OCI-LY7 (cell line): Measurements from ENCODE around the gene DHRS12. TPM values are rescaled to one million over a fixed set of nuclear protein-coding genes. Genes with fewer than 3 reads are reported as not detected.

Experiments
- BruUV-seq: library from RNA; stranded (reverse); fragments of 400-500 nt; replicated peaks from 2 replicates; lab custom pipeline; 2021; lab: Mats Ljungman, UMichigan
- CTCF ChIA-PET: fragments of 300-600 bp; sonication (Branson Sonifier 250); formaldehyde crosslinking; loops from one replicate; lab custom pipeline; 2022; ENCODE audit warnings: antibody characterized with exemption; ENCODE audit not compliant: unreplicated experiment; lab: Charles Lee
- POLR2A ChIA-PET: fragments of 300-600 bp; sonication (Branson Sonifier 250); formaldehyde crosslinking; loops from one replicate; lab custom pipeline; 2022; ENCODE audit warnings: antibody characterized with exemption; lab: Charles Lee
- DNase-seq: peaks from one replicate; pipeline ENCODE4 v3.0.0-alpha.2; 2015; ENCODE audit warnings: low spot score
- H2AFZ ChIP-seq: fragments of 200-600 bp; sonication (generic), shearing (Covaris generic); 2 replicates; pipeline ENCODE4 v1.6.1; 2014; ENCODE audit warnings: mild to moderate bottlenecking, antibody characterized with exemption, low read length, moderate library complexity
- H3K27ac ChIP-seq: fragments of 200-600 bp; sonication (generic); 2 replicates; pipeline ENCODE4 v1.5.1; 2014; ENCODE audit warnings: mixed run types, low read depth, mild to moderate bottlenecking, moderate library complexity, low read length, inconsistent platforms; ENCODE audit not compliant: poor library complexity, severe bottlenecking
- H3K36me3 ChIP-seq: fragments of 200-600 bp; sonication (generic); 2 replicates; pipeline ENCODE4 v1.6.1; 2014; ENCODE audit warnings: mild to moderate bottlenecking, antibody characterized with exemption, low read length, moderate library complexity, mixed read lengths; ENCODE audit not compliant: insufficient read depth
- H3K4me1 ChIP-seq: fragments of 200-600 bp; sonication (generic); 2 replicates; pipeline ENCODE4 v1.5.1; 2014; ENCODE audit warnings: mild to moderate bottlenecking, low read length; ENCODE audit not compliant: insufficient read depth, poor library complexity, severe bottlenecking
- H3K4me2 ChIP-seq: fragments of 200-600 bp; sonication (generic); 2 replicates; pipeline ENCODE4 v1.6.1; 2014; ENCODE audit warnings: mild to moderate bottlenecking, low read length
- H3K4me3 ChIP-seq: fragments of 200-600 bp; sonication (generic); 2 replicates; pipeline ENCODE4 v1.5.1; 2014; ENCODE audit warnings: mild to moderate bottlenecking, low read depth, low read length; ENCODE audit not compliant: poor library complexity, severe bottlenecking
- H3K79me2 ChIP-seq: fragments of 200-600 bp; sonication (generic); 2 replicates; pipeline ENCODE4 v1.6.1; 2016; ENCODE audit warnings: low read depth, mild to moderate bottlenecking, low read length, moderate library complexity, mixed read lengths; ENCODE audit not compliant: insufficient read depth
- H3K9me2 ChIP-seq: fragments of 200-600 bp; sonication (generic); 2 replicates; pipeline ENCODE4 v1.6.1; 2016; ENCODE audit warnings: mild to moderate bottlenecking, low read length, mixed read lengths; ENCODE audit not compliant: insufficient read depth
- H3K9me3 ChIP-seq: fragments of 200-600 bp; sonication (generic); 2 replicates; pipeline ENCODE4 v1.6.1; 2014; ENCODE audit warnings: mild to moderate bottlenecking, mixed run types, low read length, mixed read lengths
- H4K20me1 ChIP-seq: fragments of 200-600 bp; sonication (generic); 2 replicates; pipeline ENCODE4 v1.6.1; 2014; ENCODE audit warnings: mild to moderate bottlenecking, antibody characterized with exemption, low read length, moderate library complexity, mixed read lengths; ENCODE audit not compliant: insufficient read depth
- CTCF ChIP-seq: fragments of 200-600 bp; sonication (generic); conservative IDR thresholded peaks from 2 replicates; pipeline ENCODE4 v1.5.1; 2014; ENCODE audit warnings: mild to moderate bottlenecking, antibody characterized with exemption, low read length, moderate library complexity, mixed read lengths
- EZH2phosphoT487 ChIP-seq: fragments of 200-600 bp; sonication (generic); IDR thresholded peaks from 2 replicates; pipeline ENCODE4 v1.6.1; 2018; ENCODE audit warnings: low read depth, borderline replicate concordance, mild to moderate bottlenecking, mixed run types, antibody characterized with exemption, low read length, moderate library complexity, mixed read lengths
- intact Hi-C: fragments of 100-400 bp; cut with micrococcal nuclease; formaldehyde crosslinking; loops from one replicate; pipeline ENCODE4 v1.10.0; 2022; ENCODE audit not compliant: unreplicated experiment
- total RNA-seq, 2 experiments: library from RNA; depleted of rRNA in 1 of 2; stranded (reverse); fragments of >200 nt in 1 of 2; shearing (Covaris generic) in 1 of 2; gene quantifications; 2 replicates each; pipeline ENCODE4 v1.2.3, GENCODE V29; 2014 to 2022

The DHRS12 gene
- total RNA-seq, 2 experiments from 2014 or later = 3.5 to 11.9 TPM

- no peak overlapping the region for H3K4me3 ChIP-seq
- DNase-seq = no peak
- no peaks in the 10 kb centered on the region for H3K9me3 ChIP-seq
- POLR2A ChIA-PET = interaction anchor here (0.6 to 2.0 kb wide), 2 partner anchors 33 to 235 kb away, joined by 3 to 4 read pairs; no protein-coding TSS in a partner anchor
- H3K4me1 ChIP-seq = peaks cover 3% of the 10 kb centered on the region
- H4K20me1 ChIP-seq = no peaks in the 10 kb centered on the region
- no peak overlapping the region for H3K4me2 ChIP-seq
- no peaks in the 10 kb centered on the region for H3K36me3 ChIP-seq
- TF ChIP-seq CTCF (no peak), EZH2phosphoT487 (no peak)
- H3K27ac ChIP-seq = no peak overlapping the region
- H3K79me2 ChIP-seq = no peaks in the 10 kb centered on the region
- CTCF ChIA-PET = interaction anchor here (1.0 kb wide), 1 partner anchor 23 kb away, joined by 3 read pairs; no protein-coding TSS in a partner anchor
- H3K9me2 ChIP-seq = no peaks in the 10 kb centered on the region
- no TSS peak for BruUV-seq
- H2AFZ ChIP-seq = 0 out of 2 replicates have a peak overlapping the region, but pooled peaks have one; percentile 6
- intact Hi-C loops = loop anchor here (1.0 kb wide), 1 partner anchor 33 kb away; no protein-coding TSS in a partner anchor
Observed at GRCh38 chr13:51848674-51849073, 44.7 kb upstream of the DHRS12 start.

GRCh38 chr13:51846756-51847155 is 42.8 kb upstream of the DHRS12 start:
- Histone ChIP-seq H4K20me1 (no peaks in the 10 kb centered on the region), H3K27ac (no peak overlapping the region), H3K9me2 (no peaks in the 10 kb centered on the region), H3K4me1 (peaks cover 3% of the 10 kb centered on the region), H2AFZ (no peak overlapping the region), H3K36me3 (no peaks in the 10 kb centered on the region), H3K79me2 (no peaks in the 10 kb centered on the region), H3K9me3 (no peaks in the 10 kb centered on the region), H3K4me2 (no peak overlapping the region), H3K4me3 (no peak overlapping the region)
- TF ChIP-seq EZH2phosphoT487 = no peak
- TF ChIP-seq CTCF = no peak
- no TSS peak for BruUV-seq
- DNase-seq = no peak
- CTCF ChIA-PET = interaction anchor here (0.7 kb wide), 1 partner anchor 9 kb away, joined by 4 read pairs; no protein-coding TSS in a partner anchor
- intact Hi-C loops = no loop called here
- POLR2A ChIA-PET = interaction anchor here (0.6 kb wide), 1 partner anchor 73 kb away, joined by 3 read pairs; no protein-coding TSS in a partner anchor
